ENCODE data around the gene MCM5.
"Not testable (repeated sequence)": the region's sequence is repeated elsewhere in the genome, so short reads cannot be mapped to it uniquely, and the experiment has no call there.

MCM5 gene

GRCh38 chr22:35379146-35379993, 20.6 kb upstream of the MCM5 start:
- no peak for DNase-seq

GRCh38 chr22:35380013-35380412, 19.9 kb upstream of the MCM5 start:
- no peak for DNase-seq

GRCh38 chr22:35380537-35381423, 19.2 kb upstream of the MCM5 start, which contains the start of gene HMOX1:
Gene HMOX1 (plus strand): TSS chr22:35381096. CDS start chr22:35381174, 78 bp downstream.
- DNase-seq = peak in 1 of 2 experiments; percentile 40

- no peak for DNase-seq
Observed at GRCh38 chr22:35381424-35382009, 18.4 kb upstream of the MCM5 start.

DNA sequence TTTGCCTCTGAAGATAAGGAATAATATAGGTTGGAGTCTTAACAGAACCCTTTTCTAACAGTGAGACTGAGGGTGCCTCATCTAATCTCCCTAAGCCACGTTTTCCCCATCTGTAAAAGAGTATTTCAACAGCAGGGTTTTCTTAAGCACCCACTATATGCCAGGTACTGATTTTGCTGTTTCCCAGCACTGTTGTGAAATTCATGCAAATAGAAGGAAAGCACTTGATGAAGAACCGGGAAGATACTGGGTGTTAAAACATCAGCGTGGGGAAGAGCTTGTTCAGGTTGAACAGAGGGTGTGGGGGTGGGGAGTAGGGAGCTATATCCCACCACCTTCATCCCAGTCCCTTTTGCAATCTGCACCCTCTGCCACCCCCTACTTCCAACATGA, 16.3 kb upstream of the MCM5 start:
- DNase-seq = no peak

DNA sequence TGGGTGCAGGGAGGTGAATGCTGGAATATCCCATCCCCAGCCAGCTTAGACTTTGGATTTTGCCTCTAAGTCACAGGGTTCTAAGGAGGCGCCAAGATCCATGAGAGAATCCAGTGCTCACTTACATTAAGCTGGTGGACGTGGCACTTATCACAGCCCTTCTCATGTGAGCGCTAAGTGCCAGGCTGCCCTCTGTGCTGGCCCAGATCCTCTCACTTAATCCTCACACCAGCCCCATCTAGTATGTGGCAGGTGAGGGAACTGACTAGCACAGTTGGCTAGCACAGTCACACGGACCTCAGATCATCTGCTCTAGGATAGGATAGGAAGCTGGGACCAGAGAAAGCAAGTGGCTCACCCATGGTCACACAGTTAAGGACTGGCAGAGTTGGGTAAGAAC, 15.4 kb upstream of the MCM5 start:
- DNase-seq = no peak

GRCh38 chr22:35384975-35385588, 14.9 kb upstream of the MCM5 start:
- no peak for DNase-seq

- DNase-seq = no peak
Observed at GRCh38 chr22:35386670-35387288, 13.2 kb upstream of the MCM5 start.

DNA sequence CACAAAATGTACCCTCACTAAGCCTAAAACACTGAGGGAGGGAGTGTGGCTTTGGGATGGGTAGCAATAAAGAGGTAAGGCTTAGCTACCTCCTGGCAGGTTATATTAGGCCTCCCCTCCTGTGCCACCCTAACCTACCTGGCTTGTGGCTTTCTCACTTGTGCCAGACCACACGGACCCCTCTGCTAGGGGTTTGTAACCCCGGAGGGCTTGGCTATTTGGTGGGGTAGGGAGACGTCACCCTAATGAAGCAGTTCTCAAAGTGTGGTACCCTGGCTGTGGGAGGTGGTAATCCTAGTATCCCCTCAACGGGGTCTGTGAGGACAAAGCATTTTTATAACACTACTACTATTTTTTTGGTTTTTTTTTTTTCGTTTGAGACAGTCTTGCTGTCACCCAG, 9.0 kb upstream of the MCM5 start:
- no peak for DNase-seq

- no peak for DNase-seq
Observed at GRCh38 chr22:35392357-35392756, 7.6 kb upstream of the MCM5 start.

DNA sequence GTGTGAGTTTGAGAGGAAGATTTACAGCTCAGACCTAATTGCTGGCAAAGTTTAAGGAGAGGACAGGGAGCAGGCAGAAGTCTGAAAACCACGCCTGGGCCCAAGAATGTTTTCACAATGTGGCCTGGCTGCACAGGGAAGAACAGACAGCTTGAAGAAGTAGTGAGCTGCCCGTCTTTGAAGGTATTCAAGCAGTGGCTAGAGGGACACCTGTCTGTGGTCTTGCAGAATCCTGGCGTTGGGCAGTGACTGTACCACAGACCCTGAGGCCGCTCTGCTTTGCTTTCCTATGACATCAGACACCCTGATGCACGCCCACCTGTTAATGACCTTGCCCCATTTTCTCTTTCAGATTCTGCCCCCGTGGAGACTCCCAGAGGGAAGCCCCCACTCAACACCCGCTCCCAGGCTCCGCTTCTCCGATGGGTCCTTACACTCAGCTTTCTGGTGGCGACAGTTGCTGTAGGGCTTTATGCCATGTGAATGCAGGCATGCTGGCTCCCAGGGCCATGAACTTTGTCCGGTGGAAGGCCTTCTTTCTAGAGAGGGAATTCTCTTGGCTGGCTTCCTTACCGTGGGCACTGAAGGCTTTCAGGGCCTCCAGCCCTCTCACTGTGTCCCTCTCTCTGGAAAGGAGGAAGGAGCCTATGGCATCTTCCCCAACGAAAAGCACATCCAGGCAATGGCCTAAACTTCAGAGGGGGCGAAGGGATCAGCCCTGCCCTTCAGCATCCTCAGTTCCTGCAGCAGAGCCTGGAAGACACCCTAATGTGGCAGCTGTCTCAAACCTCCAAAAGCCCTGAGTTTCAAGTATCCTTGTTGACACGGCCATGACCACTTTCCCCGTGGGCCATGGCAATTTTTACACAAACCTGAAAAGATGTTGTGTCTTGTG, 6.6 kb upstream of the MCM5 start:
- no peak for DNase-seq

DNA sequence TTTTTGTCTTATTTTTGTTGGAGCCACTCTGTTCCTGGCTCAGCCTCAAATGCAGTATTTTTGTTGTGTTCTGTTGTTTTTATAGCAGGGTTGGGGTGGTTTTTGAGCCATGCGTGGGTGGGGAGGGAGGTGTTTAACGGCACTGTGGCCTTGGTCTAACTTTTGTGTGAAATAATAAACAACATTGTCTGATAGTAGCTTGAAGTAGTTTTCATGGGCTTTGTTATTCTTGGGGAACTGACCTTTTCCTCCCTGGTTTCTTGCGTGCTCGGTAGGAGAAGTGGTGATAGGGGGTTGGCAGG, 6.0 kb upstream of the MCM5 start:
- DNase-seq = no peak

- no peak for DNase-seq
Observed at GRCh38 chr22:35394810-35395563, 5.0 kb upstream of the MCM5 start.

GRCh38 chr22:35396622-35397021, 3.3 kb upstream of the MCM5 start:
- DNase-seq = not testable (repeated sequence)

- no peak for DNase-seq
Observed at GRCh38 chr22:35397095-35397904, 2.6 kb upstream of the MCM5 start.

DNA sequence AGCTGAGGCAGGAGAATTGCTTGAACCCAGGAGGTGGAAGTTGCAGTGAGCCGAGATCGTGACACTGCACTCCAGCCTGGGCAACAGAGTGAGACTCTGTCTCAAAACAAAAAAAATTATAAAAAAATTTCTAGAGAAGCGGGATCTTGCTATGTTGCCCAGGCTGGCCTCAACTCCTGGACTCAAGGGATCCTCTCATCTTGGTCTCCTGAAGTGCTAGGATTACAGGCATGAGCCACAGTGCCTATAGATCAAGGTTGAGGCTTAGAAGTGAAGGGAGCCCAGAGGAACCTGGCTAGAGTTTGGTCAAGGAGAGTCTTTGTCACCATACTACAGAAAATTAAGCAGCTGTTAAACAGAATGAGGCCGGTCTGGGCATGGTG, 1.4 kb upstream of the MCM5 start:
- no peak for DNase-seq

- DNase-seq = no peak
Observed at GRCh38 chr22:35399114-35399677, 744 bp upstream of the MCM5 start.

DNA sequence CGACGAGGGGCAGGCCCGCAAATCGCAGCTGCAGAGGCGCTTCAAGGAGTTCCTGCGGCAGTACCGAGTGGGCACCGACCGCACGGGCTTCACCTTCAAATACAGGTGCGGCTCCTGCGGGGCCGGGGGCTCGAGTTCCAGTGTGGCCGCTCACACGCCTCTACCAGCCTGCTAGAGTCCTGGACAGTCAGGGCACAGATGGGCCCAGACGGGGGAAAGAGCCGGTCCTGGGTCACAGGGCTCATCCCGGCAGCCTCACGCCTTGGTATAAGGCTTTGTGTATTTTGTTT, 506 bp downstream of the MCM5 start:
- peak in 1 of 2 experiments; percentile 25 for DNase-seq

DNA sequence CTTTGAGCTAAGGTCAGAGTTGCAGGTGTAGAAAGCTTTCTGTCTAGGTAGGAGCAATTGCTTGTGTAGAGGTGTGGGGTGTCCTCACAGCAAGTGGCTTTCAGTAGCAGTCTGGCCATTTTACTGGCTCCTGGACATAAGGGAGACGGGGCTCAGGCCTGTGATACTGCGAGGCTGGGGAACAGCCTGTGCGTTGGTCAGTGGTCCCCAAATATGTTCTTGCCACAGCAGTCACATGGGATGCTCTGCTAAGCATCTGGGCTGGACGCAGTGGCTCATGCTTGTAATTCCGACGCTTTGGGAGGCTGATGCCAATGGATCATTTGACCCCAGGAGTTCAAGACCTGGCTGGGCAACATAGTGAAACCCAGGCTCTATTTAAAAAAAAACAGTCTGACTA, 1.9 kb downstream of the MCM5 start:
- no peak for DNase-seq

DNA sequence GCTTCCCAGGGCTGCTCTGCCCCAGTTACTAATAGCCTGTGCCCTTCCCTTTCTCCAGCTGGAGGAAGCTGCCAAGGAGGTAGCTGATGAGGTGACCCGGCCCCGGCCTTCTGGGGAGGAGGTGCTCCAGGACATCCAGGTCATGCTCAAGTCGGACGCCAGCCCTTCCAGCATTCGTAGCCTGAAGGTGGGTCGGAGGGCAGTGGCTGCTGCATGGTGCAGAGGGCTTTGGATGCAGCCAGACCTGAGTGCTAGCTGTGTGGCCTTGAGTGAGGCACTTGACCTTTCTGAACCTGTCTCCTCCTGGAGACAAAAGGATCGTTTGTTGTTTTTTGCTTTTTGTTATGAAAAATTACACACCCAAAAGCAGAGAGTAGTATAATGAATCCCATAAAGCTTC, 3.4 kb downstream of the MCM5 start:
- no peak for DNase-seq
